ENCODE measurements around the gene YIPF3.
A peak's percentile ranks its signal among the peaks of the same experiment; 100 is the strongest.
"Not testable (repeated sequence)": the region's sequence is repeated elsewhere in the genome, so short reads cannot be mapped to it uniquely, and the experiment has no call there.

Gene YIPF3

GRCh38 chr6:43509142-43509983, 7.4 kb downstream of the YIPF3 start:
- no peak for DNase-seq

DNA sequence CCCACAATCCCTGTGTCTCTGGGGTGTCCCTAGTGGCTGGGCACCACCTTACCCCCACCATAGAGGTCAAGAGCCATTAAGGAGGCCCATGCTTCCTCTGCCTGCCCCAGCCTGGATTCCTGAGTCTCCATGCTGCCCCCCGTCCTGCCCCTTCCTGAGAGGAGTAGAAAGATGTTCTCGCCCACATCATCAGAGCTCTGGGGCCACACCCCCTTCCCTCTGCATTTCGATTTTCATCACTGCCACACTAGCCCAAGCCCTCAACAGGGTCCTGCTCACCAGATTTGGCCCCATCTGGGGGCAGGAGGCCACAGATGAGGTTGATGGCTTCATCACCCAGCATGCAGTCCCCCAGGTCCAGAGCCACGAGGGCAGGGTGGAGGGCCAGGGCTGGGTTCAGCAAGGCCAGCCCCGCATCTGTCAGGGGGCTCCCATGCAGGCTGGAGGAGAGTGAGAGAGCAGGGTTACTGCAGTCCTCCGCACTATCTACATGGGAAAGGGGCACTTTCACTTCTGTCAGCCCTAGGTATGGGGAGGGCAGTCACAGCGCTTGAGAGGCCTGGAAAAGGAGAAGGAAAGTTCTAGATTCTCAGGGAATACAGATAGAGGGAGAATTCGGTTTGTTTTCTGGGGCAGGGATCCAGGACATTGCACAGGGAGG, 8.1 kb downstream of the YIPF3 start:
- no peak for DNase-seq

DNA sequence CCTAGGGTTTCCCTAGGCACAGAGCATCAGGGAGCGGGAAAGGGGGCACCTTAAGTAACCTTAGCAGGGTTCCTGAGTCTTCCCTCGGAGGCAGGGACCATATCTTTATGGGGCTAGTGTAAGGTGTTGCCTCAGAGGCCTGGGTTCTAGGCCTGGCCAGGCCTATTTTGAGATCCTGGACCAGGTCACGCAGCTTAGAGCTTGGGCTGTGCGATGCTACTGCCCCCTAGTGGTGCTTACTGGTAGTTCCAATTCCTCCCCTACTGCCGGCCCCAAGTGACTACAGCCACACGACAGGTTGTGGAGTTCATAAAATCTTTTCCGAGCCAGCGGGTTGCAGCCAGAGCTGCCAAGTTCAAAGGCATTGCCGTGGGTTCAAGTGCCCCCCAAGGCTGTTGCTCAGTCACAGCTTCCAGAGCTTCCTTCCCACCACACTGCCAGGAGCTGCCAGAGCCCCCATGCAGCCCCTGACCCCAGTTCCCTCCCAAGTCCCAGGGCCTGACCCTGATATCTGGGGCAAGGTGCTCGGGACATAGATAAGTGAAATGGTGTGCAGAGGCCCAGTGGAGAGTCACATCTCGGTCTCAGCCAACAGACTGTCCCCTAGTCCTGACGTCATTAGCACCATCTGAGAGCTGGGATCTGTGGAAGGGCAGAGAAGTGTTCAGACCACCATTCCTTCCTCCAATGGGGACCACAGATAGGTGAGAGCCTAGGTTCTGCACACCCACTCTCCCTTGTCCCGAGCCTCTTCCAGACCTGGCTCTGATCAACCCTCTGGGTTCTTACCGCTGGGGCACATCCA, 9.9 kb downstream of the YIPF3 start:
- peak; percentile 42 to 67 (median 51) for DNase-seq

DNA sequence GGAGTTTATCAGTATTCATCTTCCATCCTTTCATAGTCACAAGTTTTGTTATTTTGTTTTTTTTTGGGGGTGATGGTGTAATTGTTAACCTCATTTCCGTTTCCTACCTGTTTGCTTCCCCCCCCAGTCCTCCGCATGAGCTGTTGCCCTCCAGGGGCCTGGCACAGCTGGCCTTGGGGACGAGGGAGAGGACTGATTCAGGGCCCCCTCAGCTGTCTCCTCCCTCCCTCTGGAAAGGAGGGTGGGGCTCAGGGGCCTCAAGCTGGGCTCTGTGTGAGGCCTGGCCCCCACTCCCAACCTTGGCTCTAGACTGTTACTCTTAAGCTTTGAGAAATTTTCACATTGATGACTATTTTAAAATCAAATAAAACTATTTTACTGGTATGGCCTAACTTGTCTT, 10.6 kb downstream of the YIPF3 start:
- DNase-seq = no peak

DNA sequence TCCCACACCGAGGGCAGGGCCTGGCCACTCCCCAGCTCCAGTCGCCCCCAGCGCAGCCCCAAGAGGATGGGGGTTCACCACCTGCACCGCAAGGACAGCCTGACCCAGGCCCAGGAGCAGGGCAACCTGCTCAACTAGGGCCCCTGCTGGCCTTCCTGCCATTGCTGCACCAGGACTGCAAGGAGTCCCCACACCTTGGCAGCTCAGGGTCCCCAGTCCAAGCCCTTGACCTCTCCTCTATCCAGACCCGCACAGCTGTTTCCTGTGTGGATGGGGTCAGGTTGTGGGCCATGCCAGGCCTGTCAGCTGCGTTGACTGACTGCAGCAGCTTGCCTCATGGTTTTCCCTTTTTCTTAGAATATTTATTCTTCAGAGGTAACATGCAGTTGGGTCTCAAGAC, 11.0 kb downstream of the YIPF3 start:
- no peak for DNase-seq

DNA sequence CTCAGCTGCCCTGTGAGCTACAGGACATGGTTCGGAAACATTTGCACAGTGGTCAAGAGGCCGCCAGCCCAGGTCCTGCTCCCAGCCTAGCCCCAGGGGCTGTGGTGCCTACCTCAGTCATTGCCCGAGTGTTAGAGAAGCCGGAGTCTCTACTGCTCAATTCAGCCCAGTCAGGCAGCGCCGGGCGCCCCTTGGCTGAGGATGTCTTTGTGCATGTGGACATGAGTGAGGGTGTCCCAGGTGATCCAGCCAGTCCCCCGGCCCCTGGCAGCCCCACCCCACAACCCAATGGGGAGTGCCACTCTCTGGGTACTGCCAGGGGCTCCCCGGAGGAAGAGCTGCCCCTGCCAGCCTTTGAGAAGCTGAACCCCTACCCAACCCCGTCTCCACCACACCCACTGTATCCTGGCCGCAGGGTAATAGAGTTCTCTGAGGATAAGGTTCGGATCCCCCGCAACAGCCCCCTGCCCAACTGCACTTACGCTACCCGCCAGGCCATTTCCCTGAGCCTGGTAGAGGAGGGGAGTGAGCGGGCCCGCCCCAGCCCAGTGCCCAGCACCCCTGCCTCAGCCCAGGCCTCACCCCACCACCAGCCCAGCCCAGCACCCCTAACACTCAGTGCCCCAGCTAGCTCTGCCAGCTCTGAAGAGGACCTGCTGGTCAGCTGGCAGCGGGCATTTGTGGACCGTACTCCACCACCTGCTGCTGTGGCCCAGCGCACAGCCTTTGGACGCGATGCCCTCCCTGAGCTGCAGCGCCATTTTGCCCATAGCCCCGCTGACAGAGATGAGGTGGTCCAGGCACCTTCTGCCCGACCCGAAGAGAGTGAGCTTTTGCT, 11.8 kb downstream of the YIPF3 start:
- DNase-seq = no peak

DNA sequence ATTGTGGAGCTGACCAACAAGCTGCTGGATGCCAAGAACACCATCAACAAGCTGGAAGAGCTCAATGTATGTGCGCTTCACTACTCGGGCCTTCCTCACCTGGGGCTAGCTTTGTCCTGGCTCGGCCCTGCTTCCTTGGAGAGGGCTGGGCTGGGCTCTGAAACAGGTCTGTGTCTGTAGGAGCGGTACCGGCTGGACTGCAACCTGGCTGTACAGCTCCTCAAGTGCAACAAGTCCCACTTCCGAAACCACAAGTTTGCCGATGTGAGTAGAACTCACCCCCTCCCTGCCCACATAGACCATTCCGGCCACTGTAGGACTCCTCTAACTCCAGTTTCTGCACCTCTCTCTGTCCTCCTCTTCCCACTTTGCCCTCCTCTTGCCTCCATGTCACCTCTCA, 13.3 kb downstream of the YIPF3 start:
- DNase-seq = no peak

DNA sequence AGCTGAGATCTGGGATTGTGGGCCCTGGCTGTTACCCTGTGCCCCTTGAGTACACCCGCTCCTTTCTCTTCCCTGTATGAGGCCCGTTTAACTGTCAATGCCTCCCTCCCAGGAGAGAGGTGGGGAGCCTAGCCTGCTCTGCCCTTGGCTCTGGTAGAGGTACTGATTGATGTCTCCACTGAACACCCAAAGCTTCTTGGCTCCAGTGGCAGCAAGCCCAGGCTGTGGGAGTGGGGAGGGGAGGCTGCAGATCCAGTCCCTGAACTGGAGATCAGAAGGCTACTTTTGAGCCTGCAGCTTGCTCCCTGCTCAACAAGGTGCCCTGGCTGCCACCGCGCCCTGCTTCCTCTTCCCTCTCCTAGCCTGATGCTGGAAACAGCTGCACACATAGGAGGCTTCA, 14.1 kb downstream of the YIPF3 start:
- no peak for DNase-seq

- no peak for DNase-seq
Measured at GRCh38 chr6:43500921-43501320, 15.8 kb downstream of the YIPF3 start.

DNA sequence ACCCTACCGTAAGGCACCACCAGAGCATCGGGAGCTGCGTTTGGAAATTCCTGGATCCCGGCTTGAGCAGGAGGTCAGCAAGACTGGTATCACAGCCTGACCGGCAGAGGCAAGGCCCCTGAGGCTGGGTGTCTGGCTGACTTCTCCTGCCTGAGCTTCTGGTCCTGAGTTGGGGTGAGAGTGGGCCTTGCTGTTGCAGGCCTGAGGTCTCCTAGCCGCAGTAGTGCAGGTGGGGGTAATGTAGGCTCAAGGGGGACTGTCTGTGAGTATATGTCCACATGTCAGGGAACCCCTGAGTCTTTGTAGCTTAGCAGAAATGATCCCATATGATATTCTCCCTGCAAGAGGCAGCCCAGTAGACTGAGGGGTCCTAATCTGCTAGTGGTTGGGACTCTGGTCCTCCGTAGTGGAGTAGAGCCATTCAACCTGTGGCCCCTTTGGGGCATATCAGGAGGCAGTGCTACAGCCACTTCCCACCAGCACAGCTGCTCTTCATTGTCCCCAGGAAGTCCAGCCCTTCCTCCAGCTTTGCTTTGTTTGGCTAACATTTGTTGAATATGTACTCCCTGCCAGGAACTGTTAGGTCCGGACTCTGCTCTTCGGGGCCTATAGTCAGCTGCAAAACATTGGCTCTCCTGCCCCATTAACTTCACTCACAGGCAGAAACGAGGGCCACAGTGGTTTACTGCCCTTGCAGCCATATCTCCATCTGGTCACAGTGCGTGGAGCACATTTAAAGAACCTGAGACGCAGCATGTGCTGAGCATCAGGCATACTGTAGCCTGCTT, 17.5 kb downstream of the YIPF3 start:
- no peak for DNase-seq

- not testable (repeated sequence) for DNase-seq
Measured at GRCh38 chr6:43498291-43498690, 18.4 kb downstream of the YIPF3 start.

DNA sequence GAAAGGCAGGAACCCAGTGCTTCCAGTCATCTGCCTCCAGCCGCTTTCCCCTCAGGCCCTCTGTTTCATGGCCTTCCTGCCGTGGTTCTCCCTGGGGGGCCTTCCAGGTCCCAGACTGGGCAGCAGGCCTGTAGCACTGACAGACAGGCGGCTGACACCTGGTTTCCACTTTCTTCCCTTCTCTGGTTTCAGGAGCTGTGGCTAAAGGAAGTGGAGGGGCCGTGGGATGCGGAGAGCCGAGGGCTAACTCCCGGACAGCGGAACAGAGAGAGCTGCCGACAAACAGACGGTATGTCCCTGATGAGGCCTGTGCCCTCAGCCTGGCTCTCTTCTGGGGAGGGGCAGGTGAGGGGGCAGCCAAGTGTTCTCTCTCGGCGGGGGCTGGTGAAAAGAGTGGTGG, 19.0 kb downstream of the YIPF3 start:
- DNase-seq = no peak

DNA sequence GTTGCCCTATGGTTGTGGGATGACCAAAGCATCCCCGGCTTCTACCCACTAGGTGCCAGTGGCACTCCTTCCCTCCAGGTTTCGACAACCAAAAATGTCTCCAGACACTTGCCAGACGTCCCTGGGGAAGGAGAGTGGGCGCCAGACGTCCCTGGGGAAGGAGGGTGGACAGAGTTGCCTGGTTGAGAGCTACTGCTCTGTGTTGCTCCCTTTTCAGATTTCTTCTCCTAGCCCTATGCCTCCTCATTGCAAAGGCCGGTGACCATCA, 19.7 kb downstream of the YIPF3 start:
- DNase-seq = no peak

DNA sequence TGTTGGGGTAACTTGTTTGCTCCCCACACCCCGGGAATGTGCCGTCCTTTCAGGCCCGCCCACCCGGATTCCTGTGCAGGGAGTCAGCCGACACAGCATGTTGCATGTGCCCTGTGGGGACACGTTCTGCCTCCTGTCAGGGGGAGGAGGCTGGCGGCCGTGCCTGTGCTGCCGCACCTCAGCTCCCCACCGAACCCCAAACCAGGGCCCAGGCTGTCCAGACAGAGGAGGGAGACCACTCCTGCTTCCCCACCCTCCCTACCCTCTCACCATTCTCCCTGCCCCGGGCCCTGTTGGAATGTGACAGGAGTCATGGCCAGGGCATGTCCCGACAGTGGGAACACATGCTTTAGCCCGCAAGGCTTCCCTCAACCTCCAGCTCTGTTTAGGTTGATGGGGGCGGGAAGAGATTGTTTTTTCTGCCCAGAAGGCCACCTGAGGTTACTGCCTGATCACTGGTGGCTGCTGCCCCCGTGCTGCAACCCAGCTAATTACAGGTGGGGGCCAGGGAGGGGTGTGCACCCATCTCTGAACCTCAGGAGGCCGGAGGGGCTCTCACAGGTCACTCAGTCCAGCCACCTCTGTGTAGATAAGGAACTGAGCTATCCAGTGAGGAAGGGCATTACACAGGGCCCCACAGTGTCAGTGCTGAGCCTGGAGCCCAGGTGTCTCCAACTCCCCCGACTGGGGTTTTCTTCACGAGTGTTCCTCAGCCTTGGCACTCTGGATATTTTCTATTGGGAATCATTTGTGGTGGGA, 20.2 kb downstream of the YIPF3 start:
- DNase-seq = no peak

GRCh38 chr6:43495409-43495941, 21.3 kb downstream of the YIPF3 start:
- no peak for DNase-seq

GRCh38 chr6:43494766-43495165, 22.0 kb downstream of the YIPF3 start:
- no peak for DNase-seq

DNA sequence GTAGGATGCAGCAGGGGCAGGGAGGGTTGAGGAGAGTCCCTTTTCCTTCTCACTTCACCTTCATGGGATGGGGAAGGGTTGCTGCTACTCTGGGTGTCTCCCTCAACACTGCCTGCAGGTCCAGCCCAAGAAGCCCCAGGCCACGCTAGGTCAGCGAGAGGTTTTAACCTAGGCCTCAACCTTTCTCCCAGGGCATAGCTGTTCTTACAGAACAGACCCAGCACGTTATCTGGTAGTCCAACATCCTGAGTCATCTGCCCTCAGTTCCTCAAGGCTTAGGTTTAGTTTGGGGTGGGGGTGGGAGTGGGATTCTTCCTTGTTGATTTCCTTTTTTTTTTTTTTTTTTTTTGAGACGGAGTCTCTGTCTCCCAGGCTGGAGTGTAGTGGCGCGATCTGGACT, 22.4 kb downstream of the YIPF3 start:
- DNase-seq = no peak

- DNase-seq = no peak
Measured at GRCh38 chr6:43493833-43494232, 22.9 kb downstream of the YIPF3 start.

GRCh38 chr6:43493230-43493629, 23.5 kb downstream of the YIPF3 start:
- no peak for DNase-seq

DNA sequence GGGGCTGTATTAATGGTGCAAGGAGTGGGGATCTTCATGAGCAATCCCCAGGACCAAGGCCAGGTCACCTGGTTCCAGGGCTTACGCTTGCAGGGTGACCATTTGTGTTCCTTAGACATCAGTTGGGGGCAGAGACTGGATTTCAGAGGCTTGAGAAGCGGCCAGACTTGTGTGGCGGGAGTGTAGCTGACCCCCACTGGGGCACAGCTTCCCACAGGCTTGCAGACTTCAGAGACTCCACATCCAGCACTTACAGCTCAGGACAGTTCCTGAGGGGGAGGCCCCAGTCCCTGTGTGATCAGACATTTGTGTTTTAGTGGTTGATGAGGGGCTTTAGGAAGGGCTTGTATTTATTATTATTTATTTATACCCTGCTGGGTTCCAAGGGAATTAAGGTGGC, 24.1 kb downstream of the YIPF3 start:
- no peak for DNase-seq

Data from activated naive CD4-positive, alpha-beta T cell (primary cell).